Breast epithelium (tissue), 3 donors: ENCODE measurements around the gene ATG9B.

ENCODE experiments used
- POLR2A ChIP-seq: fragments of 450-650 bp; IDR thresholded peaks from one replicate; pipeline ENCODE4 v1.6.1; 2016; ENCODE audit warnings: antibody characterized with exemption, mild to moderate bottlenecking, moderate library complexity
- TF ChIP-seq, protein P1 (sequence below), 3 donors: fragments of 450-650 bp; IDR thresholded peaks; one replicate each; pipeline ENCODE4 v1.5.1; 2016 to 2017; ENCODE audit warnings: antibody characterized with exemption in 3 of 3, mild to moderate bottlenecking in 3 of 3, moderate library complexity in 3 of 3

DNA sequence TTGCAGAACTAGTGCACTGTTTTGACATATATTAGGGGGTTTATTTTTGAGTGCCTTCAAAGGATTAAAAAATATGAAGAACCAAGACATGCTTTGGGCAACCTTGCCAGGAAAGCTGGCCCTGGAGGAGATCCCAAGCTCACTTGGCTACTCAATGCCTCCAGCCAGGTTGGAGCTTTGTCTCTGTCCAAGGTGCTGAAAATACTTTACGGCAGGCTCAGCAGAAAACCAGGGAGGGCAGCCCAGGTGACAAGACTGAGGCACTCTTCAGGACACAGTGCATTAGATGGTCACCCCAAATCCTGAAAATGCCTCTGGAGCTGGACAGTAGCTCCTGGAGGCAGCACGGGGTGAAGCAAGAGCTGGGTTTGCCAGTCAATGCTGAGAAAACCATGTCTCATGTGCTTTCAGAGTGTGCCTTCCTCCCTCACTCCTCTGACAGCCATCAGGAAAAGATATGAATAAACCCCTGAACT, 40.4 kb downstream of the ATG9B start:
- TF ChIP-seq, protein P1, sequence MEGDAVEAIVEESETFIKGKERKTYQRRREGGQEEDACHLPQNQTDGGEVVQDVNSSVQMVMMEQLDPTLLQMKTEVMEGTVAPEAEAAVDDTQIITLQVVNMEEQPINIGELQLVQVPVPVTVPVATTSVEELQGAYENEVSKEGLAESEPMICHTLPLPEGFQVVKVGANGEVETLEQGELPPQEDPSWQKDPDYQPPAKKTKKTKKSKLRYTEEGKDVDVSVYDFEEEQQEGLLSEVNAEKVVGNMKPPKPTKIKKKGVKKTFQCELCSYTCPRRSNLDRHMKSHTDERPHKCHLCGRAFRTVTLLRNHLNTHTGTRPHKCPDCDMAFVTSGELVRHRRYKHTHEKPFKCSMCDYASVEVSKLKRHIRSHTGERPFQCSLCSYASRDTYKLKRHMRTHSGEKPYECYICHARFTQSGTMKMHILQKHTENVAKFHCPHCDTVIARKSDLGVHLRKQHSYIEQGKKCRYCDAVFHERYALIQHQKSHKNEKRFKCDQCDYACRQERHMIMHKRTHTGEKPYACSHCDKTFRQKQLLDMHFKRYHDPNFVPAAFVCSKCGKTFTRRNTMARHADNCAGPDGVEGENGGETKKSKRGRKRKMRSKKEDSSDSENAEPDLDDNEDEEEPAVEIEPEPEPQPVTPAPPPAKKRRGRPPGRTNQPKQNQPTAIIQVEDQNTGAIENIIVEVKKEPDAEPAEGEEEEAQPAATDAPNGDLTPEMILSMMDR (IDR thresholded peaks at IDR 0.05) = no peak
- TF ChIP-seq POLR2A = no peak
